Fibroblast of upper back skin (primary cell): Measurements from ENCODE around the gene KCNF1.

ENCODE experiments used
- DNase-seq: peaks from one replicate; pipeline ENCODE4 v3.0.0-alpha.2; 2013

The KCNF1 gene

GRCh38 chr2:10880586-10881321, 31.0 kb upstream of the KCNF1 start:
- DNase-seq = no peak

GRCh38 chr2:10882568-10882967, 29.2 kb upstream of the KCNF1 start:
- no peak for DNase-seq

GRCh38 chr2:10883066-10883465, 28.7 kb upstream of the KCNF1 start:
- no peak for DNase-seq

- DNase-seq = no peak
Observed at GRCh38 chr2:10883801-10884478, 27.8 kb upstream of the KCNF1 start.

- DNase-seq = no peak
Observed at GRCh38 chr2:10884574-10884975, 27.2 kb upstream of the KCNF1 start.

- DNase-seq = no peak
Observed at GRCh38 chr2:10885094-10885860, 26.5 kb upstream of the KCNF1 start.

- no peak for DNase-seq
Observed at GRCh38 chr2:10887476-10887875, 24.3 kb upstream of the KCNF1 start.

- DNase-seq = no peak
Observed at GRCh38 chr2:10889651-10890215, 22.0 kb upstream of the KCNF1 start.

- no peak for DNase-seq
Observed at GRCh38 chr2:10890706-10891270, 20.9 kb upstream of the KCNF1 start.

GRCh38 chr2:10891390-10891789, 20.3 kb upstream of the KCNF1 start:
- DNase-seq = no peak

GRCh38 chr2:10891848-10892247, 19.9 kb upstream of the KCNF1 start:
- DNase-seq = no peak

GRCh38 chr2:10892316-10892715, 19.4 kb upstream of the KCNF1 start:
- DNase-seq = no peak

- DNase-seq = no peak
Observed at GRCh38 chr2:10892796-10893350, 18.9 kb upstream of the KCNF1 start.

- DNase-seq = no peak
Observed at GRCh38 chr2:10894264-10894935, 17.3 kb upstream of the KCNF1 start.

- DNase-seq = no peak
Observed at GRCh38 chr2:10895231-10895630, 16.5 kb upstream of the KCNF1 start.

- no peak for DNase-seq
Observed at GRCh38 chr2:10897956-10898355, 13.8 kb upstream of the KCNF1 start.

GRCh38 chr2:10900216-10901109, 11.3 kb upstream of the KCNF1 start:
- DNase-seq = no peak

- no peak for DNase-seq
Observed at GRCh38 chr2:10901160-10901939, 10.4 kb upstream of the KCNF1 start.

GRCh38 chr2:10903861-10904210, 7.9 kb upstream of the KCNF1 start:
- no peak for DNase-seq

- no peak for DNase-seq
Observed at GRCh38 chr2:10904455-10904854, 7.3 kb upstream of the KCNF1 start.
